Tibial artery (tissue), 4 donors: ENCODE results near the gene TEX51.

Experiments used
- DNase-seq, 2 donors: peaks; one replicate each; pipeline ENCODE4 v3.0.0-alpha.2; 2019
- H3K27ac ChIP-seq, 2 donors: fragments of 200-600 bp; sonication (generic) in 1 of 2; 1 replicate in 1 of 2; 2 replicates in 1 of 2; pipeline ENCODE4 v1.5.1; 2018 to 2019; ENCODE audit warnings: mild to moderate bottlenecking in 1 of 2
- H3K27me3 ChIP-seq, 2 donors: fragments of 200-600 bp; sonication (generic) in 1 of 2; one replicate each; pipeline versions ENCODE4 v1.5.1 to v1.6.0; 2016 to 2019
- H3K36me3 ChIP-seq, 3 donors: fragments of 200-600 bp; sonication (generic) in 2 of 3; one replicate each; pipeline ENCODE4 v1.5.1; 2016 to 2019; ENCODE audit warnings: mild to moderate bottlenecking in 2 of 3
- H3K4me1 ChIP-seq, 4 donors: fragments of 200-600 bp; sonication (generic) in 2 of 4; 1 replicate in 3 of 4; 2 replicates in 1 of 4; pipeline ENCODE4 v1.5.1; 2016 to 2019
- H3K4me3 ChIP-seq, 2 donors: fragments of 200-600 bp; sonication (generic) in 1 of 2; 1 replicate in 1 of 2; 2 replicates in 1 of 2; pipeline ENCODE4 v1.5.1; 2018 to 2019; ENCODE audit warnings: mild to moderate bottlenecking in 2 of 2
- H3K9me3 ChIP-seq, 3 donors: fragments of 200-600 bp; sonication (generic) in 1 of 3; one replicate each; pipeline ENCODE4 v1.5.1; 2016 to 2019
- CTCF ChIP-seq, 2 experiments: fragments of 200-600 bp in 1 of 2; fragments of 450-650 bp in 1 of 2; IDR thresholded peaks; one replicate each; pipeline ENCODE4 v1.5.1; 2017 to 2019; ENCODE audit warnings: antibody characterized with exemption in 2 of 2, mild to moderate bottlenecking in 1 of 2, moderate library complexity in 1 of 2
- intact Hi-C: fragments of 100-400 bp; cut with DNase I; formaldehyde crosslinking; loops from one replicate; pipeline ENCODE4 v1.15.0; 2023; ENCODE audit warnings: low total_unique reads

TEX51 gene

GRCh38 chr2:126889071-126889470 lies 9.6 kb upstream of the TEX51 start:
- H3K27ac ChIP-seq, result no peak overlapping the region
- H3K4me3 ChIP-seq, result no peak overlapping the region
- no peak for TF ChIP-seq CTCF (IDR thresholded peaks at IDR 0.05)
- intact Hi-C loops, result no loop called here
- peak in 1 of 2 donors; percentile 35 for DNase-seq
- no peaks in the 10 kb centered on the region for H3K9me3 ChIP-seq
- H3K36me3 ChIP-seq, result no peaks in the 10 kb centered on the region
- H3K4me1 ChIP-seq, result peaks cover 0 to 13% (median 4%) of the 10 kb centered on the region in 4 donors
- peaks cover 0 to 29% of the 10 kb centered on the region in 2 donors for H3K27me3 ChIP-seq

GRCh38 chr2:126889496-126890135 lies 9.1 kb upstream of the TEX51 start:
- Histone ChIP-seq H3K27me3 (peaks cover 0 to 29% of the 10 kb centered on the region in 2 donors), H3K27ac (no peak overlapping the region), H3K4me1 (peaks cover 0 to 13% (median 4%) of the 10 kb centered on the region in 4 donors), H3K4me3 (no peak overlapping the region), H3K36me3 (no peaks in the 10 kb centered on the region), H3K9me3 (no peaks in the 10 kb centered on the region)
- DNase-seq, result peak in 1 of 2 donors; percentile 42
- intact Hi-C loops, result no loop called here
- TF ChIP-seq CTCF (IDR thresholded peaks at IDR 0.05), result no peak

- Histone ChIP-seq H3K4me3 (no peak overlapping the region), H3K9me3 (no peaks in the 10 kb centered on the region), H3K27me3 (peaks cover 0 to 29% of the 10 kb centered on the region in 2 donors), H3K36me3 (no peaks in the 10 kb centered on the region), H3K4me1 (peaks cover 0 to 13% (median 4%) of the 10 kb centered on the region in 4 donors), H3K27ac (no peak overlapping the region)
- intact Hi-C loops, result no loop called here
- TF ChIP-seq CTCF (IDR thresholded peaks at IDR 0.05), result no peak
- peak in 1 of 2 donors; percentile 54 for DNase-seq
These were observed 8.6 kb upstream of the TEX51 start for GRCh38 chr2:126890136-126890510.

- DNase-seq, result peak in 1 of 2 donors; percentile 38
- Histone ChIP-seq H3K36me3 (no peaks in the 10 kb centered on the region), H3K9me3 (no peaks in the 10 kb centered on the region), H3K27me3 (peaks cover 0 to 25% of the 10 kb centered on the region in 2 donors), H3K4me1 (peaks cover 0 to 11% (median 4%) of the 10 kb centered on the region in 4 donors), H3K4me3 (no peak overlapping the region), H3K27ac (no peak overlapping the region)
- intact Hi-C loops, result no loop called here
- TF ChIP-seq CTCF (IDR thresholded peaks at IDR 0.05), result no peak
These were observed 7.9 kb upstream of the TEX51 start for GRCh38 chr2:126890551-126891450.

- H3K36me3 ChIP-seq, result no peaks in the 10 kb centered on the region
- intact Hi-C loops, result no loop called here
These were observed 6.8 kb upstream of the TEX51 start for GRCh38 chr2:126891681-126892500.

More at GRCh38 chr2:126891681-126892500, 6.8 kb upstream of the TEX51 start:
- Histone ChIP-seq H3K4me1 (peaks cover 0 to under 1% (median 0%) of the 10 kb centered on the region in 4 donors), H3K27ac (no peak overlapping the region), H3K27me3 (peaks cover 0 to 15% of the 10 kb centered on the region in 2 donors), H3K9me3 (no peaks in the 10 kb centered on the region), H3K4me3 (no peak overlapping the region)
- peak in 1 of 2 donors; percentile 50 for DNase-seq
- TF ChIP-seq CTCF (IDR thresholded peaks at IDR 0.05), result no peak
